SK-N-MC (cell line): Measurements from ENCODE around the gene RUVBL2.
A peak's percentile ranks its signal among the peaks of the same experiment; 100 is the strongest.

Experiments used
- DNase-seq: peaks from one replicate; pipeline ENCODE4 v3.0.0-alpha.2; 2011; ENCODE audit warnings: low read depth, low spot score
- H3K27ac ChIP-seq: fragments of 200-600 bp; sonication (generic); 2 replicates; pipeline ENCODE4 v1.5.1; 2016; ENCODE audit warnings: mixed run types
- H3K36me3 ChIP-seq: fragments of 200-600 bp; sonication (generic); 2 replicates; pipeline ENCODE4 v1.6.1; 2017; ENCODE audit warnings: antibody characterized with exemption, low read length, mixed read lengths; ENCODE audit not compliant: insufficient read depth
- H3K4me3 ChIP-seq: fragments of 200-600 bp; sonication (generic); 2 replicates; pipeline ENCODE4 v1.5.1; 2016
- H3K9ac ChIP-seq: fragments of 200-600 bp; sonication (generic); 2 replicates; pipeline ENCODE4 v1.8.0; 2017; ENCODE audit warnings: mixed run types, mixed read lengths; ENCODE audit not compliant: insufficient read length
- H3K9me3 ChIP-seq: fragments of 200-600 bp; sonication (generic); 2 replicates; pipeline ENCODE4 v1.6.1; 2017; ENCODE audit warnings: low read depth, mild to moderate bottlenecking, antibody characterized with exemption, low read length, moderate library complexity, mixed read lengths
- EZH2 ChIP-seq: fragments of 200-600 bp; sonication (generic); IDR thresholded peaks from one replicate; pipeline ENCODE4 v1.6.1; 2017; ENCODE audit warnings: antibody characterized with exemption
- FOXP2 ChIP-seq: optimal IDR thresholded peaks from 2 replicates; pipeline ENCODE3; 2011; ENCODE audit warnings: mild to moderate bottlenecking, moderate library complexity; ENCODE audit not compliant: insufficient read depth; ENCODE audit errors: extremely low read length, control extremely low read depth
- POLR2AphosphoS5 ChIP-seq: IDR thresholded peaks from 2 replicates; pipeline ENCODE4 v1.6.1; 2012; ENCODE audit warnings: mild to moderate bottlenecking, low read depth, low read length, borderline replicate concordance

RUVBL2 gene

GRCh38 chr19:48962029-48962848 is 31.4 kb upstream of the RUVBL2 start:
- no peak overlapping the region for H3K4me3 ChIP-seq
- H3K27ac ChIP-seq: peak overlapping the region; percentile 96
- H3K36me3 ChIP-seq: peaks cover 17% of the 10 kb centered on the region
- no peak overlapping the region for H3K9ac ChIP-seq
- no peaks in the 10 kb centered on the region for H3K9me3 ChIP-seq
- peak; percentile 39; the same call in 1 of the 2 replicates for TF ChIP-seq POLR2AphosphoS5
- no peak for TF ChIP-seq EZH2
- DNase-seq: no peak

GRCh38 chr19:48962849-48963165 is 30.9 kb upstream of the RUVBL2 start:
- TF ChIP-seq POLR2AphosphoS5 (no peak), EZH2 (no peak), FOXP2 (no peak)
- DNase-seq: no peak
- Histone ChIP-seq H3K4me3 (no peak overlapping the region), H3K36me3 (peaks cover 17% of the 10 kb centered on the region), H3K9ac (peak overlapping the region; percentile 67), H3K9me3 (no peaks in the 10 kb centered on the region), H3K27ac (peak overlapping the region; percentile 96)

- TF ChIP-seq EZH2 (no peak), POLR2AphosphoS5 (peak; percentile 67), FOXP2 (no peak)
- peak overlapping the region; percentile 96 for H3K27ac ChIP-seq
- H3K9ac ChIP-seq: peak overlapping the region; percentile 67
- peak overlapping the region; percentile 66 for H3K4me3 ChIP-seq
- no peaks in the 10 kb centered on the region for H3K9me3 ChIP-seq
- no peak for DNase-seq
- H3K36me3 ChIP-seq: peaks cover 17% of the 10 kb centered on the region
Observed at GRCh38 chr19:48963371-48964204, 30.1 kb upstream of the RUVBL2 start.

GRCh38 chr19:48964205-48965039 is 29.3 kb upstream of the RUVBL2 start:
- H3K9me3 ChIP-seq: no peaks in the 10 kb centered on the region
- H3K27ac ChIP-seq: peak overlapping the region; percentile 96
- H3K4me3 ChIP-seq: peak overlapping the region; percentile 66
- peak overlapping the region; percentile 67 for H3K9ac ChIP-seq
- DNase-seq: no peak
- TF ChIP-seq POLR2AphosphoS5 (no peak; the same call in 1 of the 2 replicates), EZH2 (no peak), FOXP2 (no peak)
- H3K36me3 ChIP-seq: peaks cover 17% of the 10 kb centered on the region

- no peak for TF ChIP-seq EZH2
- no peak for TF ChIP-seq FOXP2
- peak; percentile 100 for TF ChIP-seq POLR2AphosphoS5
- H3K36me3 ChIP-seq: peaks cover 17% of the 10 kb centered on the region
Observed at GRCh38 chr19:48965040-48965805, 28.5 kb upstream of the RUVBL2 start, which contains the start of gene FTL. TSS of gene FTL (plus strand) at chr19:48965309. CDS start at chr19:48965508, 199 bp downstream.

GRCh38 chr19:48965806-48966540 is 27.7 kb upstream of the RUVBL2 start:
- DNase-seq: no peak
- TF ChIP-seq FOXP2 (no peak), POLR2AphosphoS5 (no peak), EZH2 (no peak)
- H3K9me3 ChIP-seq: no peaks in the 10 kb centered on the region
- peak overlapping the region; percentile 98 for H3K4me3 ChIP-seq
- H3K27ac ChIP-seq: peak overlapping the region; percentile 87
- peaks cover 17% of the 10 kb centered on the region for H3K36me3 ChIP-seq
- H3K9ac ChIP-seq: peak overlapping the region; percentile 86

More at GRCh38 chr19:48965040-48965805, 28.5 kb upstream of the RUVBL2 start, which contains the start of gene FTL:
- Histone ChIP-seq H3K9ac (peak within 1 kb of the TSS; percentile 86), H3K4me3 (peak within 1 kb of the TSS; percentile 98), H3K9me3 (no peaks in the 10 kb centered on the region), H3K27ac (peak within 1 kb of the TSS; percentile 96)
- DNase-seq: no peak
